ENCODE data around the gene NEU2.

NEU2 gene

GRCh38 chr2:233079953-233080835 is 47.7 kb downstream of the NEU2 start:
- DNase-seq, result no peak

- no peak for DNase-seq
Measured at GRCh38 chr2:233080836-233081229, 48.4 kb downstream of the NEU2 start.

- DNase-seq, result no peak
Measured at GRCh38 chr2:233081232-233081730, 48.8 kb downstream of the NEU2 start.

- DNase-seq, result no peak
Measured at GRCh38 chr2:233081731-233082221, 49.3 kb downstream of the NEU2 start.

- DNase-seq, result no peak
Measured at GRCh38 chr2:233082222-233082930, 49.9 kb downstream of the NEU2 start.

GRCh38 chr2:233082931-233083755 is 50.7 kb downstream of the NEU2 start:
- DNase-seq, result no peak

- no peak for DNase-seq
Measured at GRCh38 chr2:233083782-233084181, 51.3 kb downstream of the NEU2 start.

- DNase-seq, result no peak
Measured at GRCh38 chr2:233084488-233084887, 52.0 kb downstream of the NEU2 start.
